Retinal pigment epithelial cell (primary cell): ENCODE measurements around the gene N4BP3.

Source experiments
- DNase-seq: peaks from one replicate; pipeline ENCODE4 v3.0.0-alpha.2; 2010; ENCODE audit warnings: low read depth
- H3K4me3 ChIP-seq: 2 replicates; pipeline ENCODE4 v1.5.1; 2011; ENCODE audit warnings: mild to moderate bottlenecking, low read length, control low read depth, moderate library complexity
- TF ChIP-seq, protein P1 (sequence below): conservative IDR thresholded peaks from 2 replicates; pipeline ENCODE4 v1.5.1; 2011; ENCODE audit warnings: low read depth, low read length, control low read depth, inconsistent platforms

The N4BP3 gene

GRCh38 chr5:178153530-178154340, 40.4 kb downstream of the N4BP3 start, which contains the start of gene NHP2:
Gene NHP2, minus strand, starts transcription at chr5:178153885. Its CDS starts 68 bp downstream, at chr5:178153817.
- peak within 1 kb of the TSS; percentile 93 for H3K4me3 ChIP-seq
- TF ChIP-seq, protein P1, sequence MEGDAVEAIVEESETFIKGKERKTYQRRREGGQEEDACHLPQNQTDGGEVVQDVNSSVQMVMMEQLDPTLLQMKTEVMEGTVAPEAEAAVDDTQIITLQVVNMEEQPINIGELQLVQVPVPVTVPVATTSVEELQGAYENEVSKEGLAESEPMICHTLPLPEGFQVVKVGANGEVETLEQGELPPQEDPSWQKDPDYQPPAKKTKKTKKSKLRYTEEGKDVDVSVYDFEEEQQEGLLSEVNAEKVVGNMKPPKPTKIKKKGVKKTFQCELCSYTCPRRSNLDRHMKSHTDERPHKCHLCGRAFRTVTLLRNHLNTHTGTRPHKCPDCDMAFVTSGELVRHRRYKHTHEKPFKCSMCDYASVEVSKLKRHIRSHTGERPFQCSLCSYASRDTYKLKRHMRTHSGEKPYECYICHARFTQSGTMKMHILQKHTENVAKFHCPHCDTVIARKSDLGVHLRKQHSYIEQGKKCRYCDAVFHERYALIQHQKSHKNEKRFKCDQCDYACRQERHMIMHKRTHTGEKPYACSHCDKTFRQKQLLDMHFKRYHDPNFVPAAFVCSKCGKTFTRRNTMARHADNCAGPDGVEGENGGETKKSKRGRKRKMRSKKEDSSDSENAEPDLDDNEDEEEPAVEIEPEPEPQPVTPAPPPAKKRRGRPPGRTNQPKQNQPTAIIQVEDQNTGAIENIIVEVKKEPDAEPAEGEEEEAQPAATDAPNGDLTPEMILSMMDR = no peak
- peak; percentile 94 for DNase-seq

DNA sequence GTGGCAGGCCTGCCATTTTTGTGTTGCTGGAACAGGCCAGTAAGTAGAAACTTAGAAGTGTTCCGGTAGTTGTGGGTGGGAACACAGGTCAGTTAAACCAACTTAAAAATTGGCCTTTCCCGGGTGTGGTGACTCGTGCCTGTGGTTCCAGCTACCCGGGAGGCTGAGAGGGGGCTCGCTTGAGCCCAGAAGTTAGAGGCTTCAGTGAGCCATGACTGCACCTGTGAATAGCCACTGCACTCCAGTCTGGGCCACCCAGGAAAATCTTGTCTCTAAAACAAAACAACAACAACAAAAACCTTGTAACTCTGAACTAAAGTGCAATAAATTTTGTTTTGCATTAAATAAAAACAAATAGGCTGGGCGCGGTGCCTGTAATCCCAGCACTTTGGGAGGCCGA, 41.7 kb downstream of the N4BP3 start:
- no peak for DNase-seq
- no peak overlapping the region for H3K4me3 ChIP-seq
- TF ChIP-seq, protein P1 = no peak

DNA sequence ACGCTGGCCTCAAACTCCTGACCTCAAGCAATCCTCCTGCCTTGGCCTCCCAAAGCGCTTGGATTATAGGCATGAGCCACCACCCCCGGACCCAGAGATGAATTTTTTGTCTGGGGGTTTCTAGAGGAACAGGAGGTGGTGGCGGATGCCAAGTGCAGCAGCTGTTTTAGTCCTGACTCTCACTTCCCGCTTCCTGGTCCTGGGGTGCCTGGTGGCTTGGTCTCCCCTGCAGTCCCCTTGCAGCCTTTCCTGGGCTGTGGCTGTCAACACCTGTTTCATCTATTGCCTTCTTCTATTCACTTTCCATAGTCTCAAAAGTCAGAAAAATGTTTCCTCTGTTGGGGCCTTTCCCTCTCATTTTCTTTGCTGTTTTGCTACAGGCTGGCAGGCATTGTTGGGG, 46.8 kb downstream of the N4BP3 start:
- H3K4me3 ChIP-seq = no peak overlapping the region
- no peak for DNase-seq
- TF ChIP-seq, protein P1 = no peak

- H3K4me3 ChIP-seq = no peak overlapping the region
- DNase-seq = no peak
- TF ChIP-seq, protein P1 = no peak
Measured at GRCh38 chr5:178162481-178162880, 49.1 kb downstream of the N4BP3 start.

DNA sequence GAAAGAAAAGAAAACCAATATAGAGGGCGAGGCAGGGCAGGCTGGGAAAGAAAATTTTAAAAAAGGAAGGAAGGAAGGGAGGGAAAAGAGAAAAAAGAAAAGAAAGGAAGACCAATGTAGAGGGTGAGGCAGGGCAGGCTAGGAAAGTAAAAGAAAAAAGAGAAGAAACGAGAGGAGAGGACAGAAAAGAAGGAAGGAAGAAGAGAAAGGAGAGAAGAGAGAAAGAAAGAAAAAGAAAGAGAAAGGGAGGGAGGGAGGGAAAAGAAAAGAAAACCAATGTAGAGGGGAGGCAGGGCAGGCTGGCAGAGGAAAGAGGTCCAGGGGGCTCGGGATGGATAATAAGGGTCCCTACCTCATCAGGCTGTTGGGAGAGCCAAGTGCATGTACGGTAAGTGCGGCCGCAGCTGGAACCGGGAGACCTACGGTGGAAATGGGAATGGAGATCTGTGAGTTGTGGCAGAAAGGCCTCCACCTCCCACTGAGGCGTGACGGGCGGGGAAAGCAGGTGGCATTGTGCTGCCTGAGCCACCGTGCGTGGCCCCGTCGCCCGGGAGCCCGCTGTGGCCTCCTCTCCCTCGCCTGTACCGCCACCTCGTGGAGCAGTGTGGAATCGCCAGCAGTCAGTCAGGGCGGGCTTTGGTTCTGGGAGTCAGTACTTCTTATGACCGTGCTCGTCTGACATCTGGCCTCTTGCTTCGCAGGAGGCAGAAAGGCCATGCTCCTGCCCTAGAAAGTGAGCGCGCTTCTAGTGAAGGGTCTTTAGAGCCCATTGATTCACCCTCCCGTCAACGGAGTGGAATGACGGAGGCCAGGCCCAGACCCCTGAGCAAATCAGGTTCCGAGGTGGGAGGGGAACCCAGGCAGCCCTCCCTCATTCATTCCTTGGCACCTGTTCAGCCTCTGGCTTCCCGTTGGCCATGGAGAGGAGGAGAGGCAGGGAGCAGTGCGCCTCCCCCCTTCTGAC, 50.7 kb downstream of the N4BP3 start:
- DNase-seq = no peak
- TF ChIP-seq, protein P1 = peak; percentile 99
- H3K4me3 ChIP-seq = no peak overlapping the region

DNA sequence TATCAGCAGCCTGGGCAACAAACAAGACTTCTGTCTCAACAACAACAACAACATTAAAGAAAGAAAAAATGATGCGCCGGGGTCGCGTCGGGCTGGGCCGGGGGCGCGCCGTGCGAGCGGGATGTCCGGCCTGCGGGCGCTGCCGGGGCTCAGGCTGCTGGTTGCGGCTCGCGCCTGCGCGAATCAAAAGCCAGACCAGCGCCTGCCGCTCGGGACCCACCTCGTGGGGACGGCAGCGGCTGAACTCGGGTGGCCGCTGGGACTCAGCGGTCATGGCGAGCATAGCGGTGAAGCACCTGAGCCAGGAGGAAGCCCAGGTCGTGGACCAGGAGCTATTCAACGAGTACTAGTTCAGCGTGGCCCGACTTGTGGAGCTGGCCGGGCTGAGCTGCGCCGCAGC, 52.2 kb downstream of the N4BP3 start:
- TF ChIP-seq, protein P1 = no peak
- H3K4me3 ChIP-seq = no peak overlapping the region
- no peak for DNase-seq
